RWPE1 (cell line): ENCODE results near the gene ATE1.

Experiments
- CTCF ChIA-PET: fragments of 350-600 bp; sonication (Branson Sonifier 250); formaldehyde crosslinking; extraction: SDS; loops from one replicate; lab custom pipeline; 2021; lab: Yijun Ruan, JAX
- POLR2A ChIA-PET: fragments of 400-600 bp; formaldehyde crosslinking; extraction: SDS; loops from one replicate; lab custom pipeline; 2020; ENCODE audit warnings: antibody characterized with exemption; ENCODE audit not compliant: low non-redundant PET; lab: Yijun Ruan, JAX
- DNase-seq: peaks from one replicate; pipeline ENCODE4 v3.0.0; 2012; ENCODE audit warnings: low spot score
- H3K27ac ChIP-seq: fragments of 450-650 bp; 2 replicates; pipeline ENCODE4 v1.5.1; 2017
- CTCF ChIP-seq: fragments of 450-650 bp; conservative IDR thresholded peaks from 2 replicates; pipeline ENCODE4 v1.5.1; 2017; ENCODE audit warnings: low read depth, mild to moderate bottlenecking

Gene ATE1

GRCh38 chr10:121822180-121822579 is 105.7 kb downstream of the ATE1 start:
- no peak overlapping the region for H3K27ac ChIP-seq
- TF ChIP-seq CTCF, result no peak
- ChIA-PET POLR2A (no interaction called here), CTCF (no interaction called here)
- DNase-seq, result no peak

- H3K27ac ChIP-seq, result no peak overlapping the region
- POLR2A ChIA-PET, result no interaction called here
- no peak for TF ChIP-seq CTCF
- CTCF ChIA-PET, result no interaction called here
- no peak for DNase-seq
Measured at GRCh38 chr10:121819049-121819448, 108.8 kb downstream of the ATE1 start.

- POLR2A ChIA-PET, result no interaction called here
Measured at GRCh38 chr10:121818599-121818998, 109.2 kb downstream of the ATE1 start.

GRCh38 chr10:121816197-121816596 is 111.6 kb downstream of the ATE1 start:
- no peak for TF ChIP-seq CTCF
- CTCF ChIA-PET, result no interaction called here
- POLR2A ChIA-PET, result no interaction called here

More at GRCh38 chr10:121818599-121818998, 109.2 kb downstream of the ATE1 start:
- no peak overlapping the region for H3K27ac ChIP-seq
- TF ChIP-seq CTCF, result no peak
- CTCF ChIA-PET, result no interaction called here
- DNase-seq, result no peak

GRCh38 chr10:121813857-121814256 is 114.0 kb downstream of the ATE1 start:
- ChIA-PET CTCF (no interaction called here), POLR2A (no interaction called here)
- no peak for DNase-seq
- TF ChIP-seq CTCF, result no peak
- H3K27ac ChIP-seq, result no peak overlapping the region

More at GRCh38 chr10:121816197-121816596, 111.6 kb downstream of the ATE1 start:
- DNase-seq, result no peak
- no peak overlapping the region for H3K27ac ChIP-seq

- TF ChIP-seq CTCF, result no peak
- no peak overlapping the region for H3K27ac ChIP-seq
- CTCF ChIA-PET, result no interaction called here
- POLR2A ChIA-PET, result no interaction called here
- DNase-seq, result no peak
Measured at GRCh38 chr10:121813211-121813815, 114.5 kb downstream of the ATE1 start.
